NOMO-1 treated with dmso at 0.1 percent for 144 hours (cell line): Measurements from ENCODE around the gene GOLGA5.
A peak's percentile ranks its signal among the peaks of the same experiment; 100 is the strongest.
"Not testable (repeated sequence)": the region's sequence is repeated elsewhere in the genome, so short reads cannot be mapped to it uniquely, and the experiment has no call there.

Experiments
- DNase-seq: peaks from one replicate; lab custom pipeline; 2025; ENCODE audit not compliant: unreplicated experiment; lab: John Stamatoyannopoulos, UW

The GOLGA5 gene

DNA sequence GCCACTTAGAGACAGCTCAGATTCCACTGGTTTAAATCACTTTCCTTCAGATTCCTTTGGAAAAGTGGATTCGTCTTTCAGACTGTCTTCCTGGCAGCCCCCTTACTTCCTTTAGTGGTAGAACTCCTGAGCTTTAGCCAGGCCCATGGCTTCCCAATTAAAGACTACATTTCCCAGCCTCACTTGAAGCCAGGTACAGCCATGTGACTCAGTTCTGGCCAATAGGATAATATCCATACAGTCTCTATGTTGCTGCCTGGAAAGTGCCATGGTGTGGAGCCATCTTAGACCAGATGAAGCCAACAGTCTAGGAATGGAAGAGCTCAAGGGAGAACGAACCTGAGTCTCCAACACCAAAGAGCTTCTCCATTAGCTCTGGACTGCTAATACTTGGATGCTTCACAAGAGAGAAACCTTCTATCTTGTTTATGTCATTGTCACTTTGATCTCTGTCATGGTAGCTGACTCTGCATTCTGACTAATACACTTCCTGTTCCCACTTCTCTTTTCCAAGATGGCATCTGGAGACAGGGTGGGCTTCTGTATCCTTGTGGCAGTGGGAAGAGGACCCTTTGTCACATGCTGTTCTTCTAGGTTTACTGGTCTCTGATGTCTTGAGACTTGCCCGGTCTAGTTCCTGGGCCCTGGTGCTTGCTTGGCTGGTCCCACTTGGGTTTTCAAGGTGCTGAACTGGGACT, 15.1 kb upstream of the GOLGA5 start:
- not testable (repeated sequence) for DNase-seq

DNA sequence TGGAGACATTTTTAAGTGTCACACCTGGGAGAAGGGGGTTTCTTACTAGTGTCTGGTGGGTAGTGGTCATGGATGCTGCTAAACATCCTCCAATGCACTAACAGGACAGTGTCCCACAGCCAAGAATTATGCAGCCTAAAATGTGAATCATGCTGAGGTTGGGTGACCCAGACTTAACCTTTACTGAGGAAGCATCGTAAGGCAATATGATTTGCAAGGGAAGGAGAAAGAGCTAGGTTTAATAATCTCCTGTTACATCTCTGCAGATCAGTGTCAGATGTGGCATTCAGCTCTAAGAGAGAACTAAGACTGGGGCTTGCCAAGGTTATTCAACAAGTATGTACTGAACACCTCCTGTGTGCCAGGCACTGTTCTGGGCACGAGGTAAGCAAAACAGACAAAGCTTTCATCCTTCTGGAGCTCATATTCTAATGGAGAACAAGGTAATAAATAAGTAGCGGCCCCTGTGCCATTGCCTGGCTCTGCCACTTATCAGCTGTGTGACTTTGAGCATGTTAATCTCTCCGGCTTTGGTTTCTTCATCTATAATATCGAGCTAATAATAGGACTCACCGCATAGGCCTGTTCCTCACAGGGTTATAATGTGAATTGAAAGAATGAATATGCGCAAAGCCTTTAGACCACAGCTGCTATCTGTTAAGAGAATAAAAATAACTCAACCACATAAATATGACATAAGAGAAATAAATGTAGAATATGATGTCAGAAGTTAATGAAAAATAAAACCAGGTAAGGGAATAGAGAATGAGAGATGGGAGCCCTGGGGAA, 13.5 kb upstream of the GOLGA5 start:
- no peak for DNase-seq

DNA sequence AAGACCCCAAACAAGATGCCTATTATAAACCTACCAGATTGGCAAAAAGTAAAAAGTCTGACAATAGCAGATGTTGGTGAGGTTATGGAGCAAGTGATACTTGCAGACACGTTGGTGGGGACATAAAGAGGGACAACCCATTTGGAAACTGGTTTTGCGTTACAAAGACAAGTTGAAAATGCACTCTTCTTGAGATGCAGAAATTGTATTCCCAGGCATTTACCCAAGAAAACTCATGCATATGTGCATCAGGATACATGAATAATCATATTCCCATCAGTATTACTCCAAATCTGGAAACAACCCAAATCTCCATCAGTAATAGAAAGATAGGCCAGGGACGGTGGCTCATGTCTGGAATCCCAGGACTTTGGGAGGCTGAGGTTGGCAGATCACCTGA, 12.8 kb upstream of the GOLGA5 start:
- no peak for DNase-seq

DNA sequence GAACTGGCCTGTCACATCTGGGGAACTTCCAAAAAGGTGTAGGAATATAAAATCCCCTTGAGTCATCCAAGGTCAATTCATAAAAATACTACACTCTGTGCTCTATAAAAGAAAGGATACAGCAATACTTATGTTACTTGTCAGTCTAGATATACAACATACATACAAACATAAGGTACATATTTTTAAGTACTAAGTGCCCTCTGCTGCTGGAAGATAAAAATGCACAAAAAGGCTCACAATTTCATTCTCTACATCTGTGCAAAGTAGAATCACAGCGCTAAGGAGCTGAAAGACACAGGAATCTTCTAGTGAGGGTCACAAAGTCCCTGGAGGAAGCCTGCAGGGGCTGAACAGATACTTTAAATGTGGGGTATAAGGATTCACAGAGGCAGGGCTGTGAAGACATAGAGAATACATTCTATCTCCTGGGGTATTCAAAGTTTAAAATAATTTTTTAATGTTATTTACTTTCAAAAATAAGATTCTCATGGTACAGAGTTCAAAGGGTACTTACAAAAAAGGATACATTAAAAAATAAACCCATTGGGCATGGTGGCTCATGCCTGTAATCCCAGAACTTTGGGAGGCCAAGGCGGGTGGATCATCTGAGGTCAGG, 10.2 kb upstream of the GOLGA5 start:
- DNase-seq, result no peak

DNA sequence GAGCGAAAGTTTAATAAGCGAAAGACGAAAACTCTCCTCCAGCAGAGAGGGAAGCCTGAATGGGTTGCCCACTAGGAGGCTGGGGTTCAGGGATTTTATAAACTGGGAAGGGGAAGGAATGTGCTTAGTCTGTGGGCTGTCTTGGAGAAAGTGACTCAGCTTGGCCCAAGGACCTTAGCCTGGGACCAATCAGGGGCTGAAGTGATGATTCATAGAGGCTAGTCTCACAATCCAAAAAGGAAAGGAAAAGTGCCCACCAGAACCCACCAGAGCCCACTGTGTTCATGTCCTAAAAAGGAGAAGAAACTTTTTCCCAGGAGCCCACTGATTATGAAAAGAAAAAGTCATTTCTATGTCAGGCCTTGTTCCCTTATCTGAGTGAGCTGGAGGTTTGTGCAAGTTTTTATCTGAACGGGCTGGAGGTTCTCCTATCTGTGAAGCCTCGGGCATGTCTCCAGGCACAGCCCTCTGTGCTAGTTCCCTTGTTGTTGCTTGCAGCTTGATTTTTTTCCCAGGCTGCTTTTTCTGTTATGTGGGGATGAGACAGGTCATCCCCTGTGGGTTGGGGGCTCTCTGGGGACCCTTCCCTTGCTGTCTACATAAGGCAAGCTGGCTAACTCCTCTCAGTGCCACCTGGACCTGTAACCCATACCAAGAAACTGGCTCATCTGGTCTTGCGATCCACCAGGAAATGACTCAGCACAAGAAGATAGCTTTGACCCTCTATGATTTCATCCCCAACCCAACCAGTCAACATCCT, 8.3 kb upstream of the GOLGA5 start:
- DNase-seq, result no peak

DNA sequence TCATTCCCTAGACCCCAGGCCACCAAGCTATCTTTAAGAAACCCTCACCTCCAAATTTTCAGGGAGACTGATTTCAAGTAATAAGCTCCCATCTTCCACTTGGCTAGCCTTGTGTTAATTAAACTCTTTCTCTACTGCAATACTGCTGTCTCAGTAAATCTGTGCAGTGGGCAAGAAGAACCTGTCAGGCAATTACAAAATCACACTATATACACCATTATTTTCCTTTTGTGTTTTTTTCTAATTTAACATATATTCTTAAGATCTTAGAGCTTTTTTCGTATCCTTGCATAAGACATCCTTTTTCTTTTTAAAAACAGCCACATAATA, 7.7 kb upstream of the GOLGA5 start:
- no peak for DNase-seq

DNA sequence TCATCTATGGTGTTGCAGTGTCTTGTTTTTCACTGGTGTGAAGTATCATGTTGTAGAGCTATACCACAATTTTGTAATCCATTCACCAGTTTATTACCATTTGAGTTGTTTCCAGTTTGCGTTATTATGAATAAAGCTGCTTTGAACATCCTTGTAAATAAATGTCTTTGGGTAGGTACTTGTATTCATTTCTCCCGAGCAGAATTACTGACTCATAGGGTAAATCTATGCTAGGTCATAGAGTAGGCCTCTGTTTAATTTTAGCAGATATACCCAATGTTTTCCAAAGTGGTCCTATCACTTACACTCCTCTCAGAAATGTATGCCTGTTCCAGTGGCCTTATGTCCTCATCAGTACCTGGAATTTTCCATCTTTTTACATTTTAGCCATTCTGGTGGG, 6.6 kb upstream of the GOLGA5 start:
- no peak for DNase-seq

DNA sequence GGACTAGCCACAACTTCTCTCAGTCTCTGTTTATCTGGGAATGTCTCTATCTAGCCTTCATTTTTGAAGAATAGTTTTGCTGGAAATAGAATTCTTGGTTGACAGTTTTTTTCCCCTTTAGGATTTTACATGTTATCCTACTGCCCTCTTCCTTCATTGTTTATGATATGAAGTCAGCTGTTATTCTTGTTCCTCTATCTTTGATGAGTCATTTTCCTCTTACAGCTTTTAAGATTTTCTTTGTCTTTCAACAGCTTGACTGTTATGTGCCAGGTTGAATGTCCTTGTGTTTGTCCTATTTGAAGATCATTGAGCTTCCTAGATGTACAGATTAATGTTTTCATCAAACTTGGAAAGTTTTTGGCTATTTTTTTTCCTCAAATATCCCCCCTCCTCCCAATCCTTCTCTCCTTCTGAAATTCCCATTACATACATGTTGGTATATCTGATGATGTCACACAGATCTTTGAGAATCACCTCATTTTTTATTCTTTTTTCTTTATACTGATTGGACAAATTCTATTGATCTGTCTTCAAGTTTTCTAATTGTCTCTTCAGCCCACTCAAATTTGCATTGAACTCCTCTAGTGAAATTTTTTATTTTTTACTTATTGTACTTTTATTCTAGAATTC, 4.5 kb upstream of the GOLGA5 start:
- DNase-seq, result no peak

DNA sequence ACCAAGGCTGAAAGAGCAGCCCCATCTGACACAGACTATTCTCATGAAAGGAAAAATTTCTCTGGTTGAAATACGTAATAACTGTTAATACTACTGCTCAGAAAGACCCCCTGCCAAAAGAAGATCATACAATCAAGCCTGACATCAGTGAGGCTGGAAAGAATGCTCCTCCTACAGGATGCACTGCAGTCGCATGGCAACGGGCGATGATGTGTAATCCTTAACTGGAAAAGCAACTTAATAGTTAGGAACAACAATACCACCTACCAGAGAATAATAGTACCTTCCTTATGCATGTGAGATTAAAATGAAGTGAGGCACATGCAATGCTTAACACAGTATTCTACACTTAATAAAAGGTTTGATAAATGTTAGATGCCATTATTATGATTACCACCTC, 1.2 kb upstream of the GOLGA5 start:
- DNase-seq, result no peak

DNA sequence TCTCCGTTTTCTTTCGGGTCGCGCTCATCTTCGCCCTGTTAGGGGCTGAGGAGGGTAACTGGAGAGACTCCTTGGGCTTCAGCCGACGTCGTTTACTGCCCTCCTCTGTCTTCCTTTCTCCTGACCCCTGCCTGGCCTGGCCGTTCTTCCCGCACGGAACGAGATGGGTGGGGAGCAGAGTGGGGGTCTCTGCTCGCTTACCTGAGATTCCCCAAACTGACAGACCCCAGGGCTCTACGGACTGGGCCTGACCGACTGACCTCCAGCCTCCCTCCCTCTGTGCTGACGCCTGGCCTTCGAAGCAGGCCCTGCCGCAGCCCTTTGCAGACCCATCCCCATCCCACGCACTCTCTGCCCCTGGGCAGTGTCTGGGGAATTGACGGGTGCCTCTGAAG, 439 bp downstream of the GOLGA5 start:
- no peak for DNase-seq

DNA sequence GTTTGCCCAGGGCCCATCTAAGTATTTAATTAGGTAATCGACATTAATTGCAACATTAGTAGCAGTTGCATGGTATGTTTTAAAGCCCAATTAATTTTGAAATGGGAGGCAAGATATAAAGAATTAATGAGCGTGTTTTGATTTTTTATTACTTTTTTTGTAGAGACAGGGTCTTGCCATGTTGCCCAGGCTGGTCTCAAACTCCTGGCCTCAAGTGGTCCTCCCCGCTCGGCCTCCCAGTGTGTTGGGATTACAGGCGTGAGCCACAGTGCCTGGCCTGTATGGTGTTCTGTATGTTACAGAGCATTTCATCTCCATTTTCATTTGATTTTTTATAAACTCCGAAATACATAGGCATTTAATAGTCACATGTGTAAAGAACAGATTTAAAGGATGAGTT, 856 bp downstream of the GOLGA5 start:
- no peak for DNase-seq

DNA sequence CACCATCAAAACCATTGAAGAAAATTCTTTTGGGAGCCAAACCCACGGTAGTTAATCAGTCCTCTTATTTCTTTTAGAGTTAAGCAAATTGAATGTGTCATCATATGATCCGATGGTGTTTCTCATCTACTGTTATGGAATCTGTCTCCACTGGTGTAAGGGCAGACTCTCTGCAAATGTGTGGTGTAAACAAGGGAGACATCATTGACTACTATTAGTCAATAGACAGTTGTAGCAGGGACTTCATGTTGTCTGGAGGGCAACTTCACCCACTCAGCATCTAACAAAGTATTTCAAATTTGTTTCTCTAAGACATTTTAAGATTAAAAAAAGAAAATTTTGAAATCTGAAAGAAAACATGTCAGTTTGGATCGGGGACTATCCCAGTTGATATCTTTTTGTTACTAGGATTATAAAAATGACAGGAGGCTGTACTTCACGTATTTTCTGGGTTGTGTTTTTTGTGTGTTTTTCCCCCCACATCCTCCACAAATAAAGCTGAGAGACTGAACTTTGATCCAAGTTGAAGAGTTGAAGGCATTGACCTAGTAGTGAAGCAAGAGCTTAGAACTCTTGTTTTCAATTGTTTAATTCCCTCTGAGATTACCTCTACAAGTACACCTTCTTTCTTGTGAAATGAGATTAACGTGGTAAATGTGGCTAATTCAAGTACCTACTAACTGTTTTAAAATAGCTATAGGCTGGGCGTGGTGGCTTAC, 4.0 kb downstream of the GOLGA5 start:
- DNase-seq, result no peak

DNA sequence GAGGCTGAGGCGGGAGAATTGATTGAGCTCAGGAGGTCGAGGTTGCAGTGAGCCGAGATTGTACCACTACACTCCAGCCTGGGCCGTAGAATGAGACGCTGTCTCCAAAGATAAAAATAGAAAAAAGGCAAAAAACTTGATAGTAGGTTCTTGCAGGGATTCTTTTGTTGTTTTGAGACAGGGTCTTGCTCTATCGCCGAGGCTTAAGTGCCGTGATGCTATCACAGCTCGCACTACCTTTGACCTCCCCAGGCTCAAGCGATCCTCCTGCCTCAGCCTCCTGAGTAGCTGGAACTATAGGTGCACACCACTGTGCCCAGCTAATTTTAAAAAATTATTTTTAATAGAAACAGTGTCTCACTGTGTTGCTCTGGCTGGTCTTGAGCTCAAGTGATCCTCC, 4.7 kb downstream of the GOLGA5 start:
- no peak for DNase-seq

DNA sequence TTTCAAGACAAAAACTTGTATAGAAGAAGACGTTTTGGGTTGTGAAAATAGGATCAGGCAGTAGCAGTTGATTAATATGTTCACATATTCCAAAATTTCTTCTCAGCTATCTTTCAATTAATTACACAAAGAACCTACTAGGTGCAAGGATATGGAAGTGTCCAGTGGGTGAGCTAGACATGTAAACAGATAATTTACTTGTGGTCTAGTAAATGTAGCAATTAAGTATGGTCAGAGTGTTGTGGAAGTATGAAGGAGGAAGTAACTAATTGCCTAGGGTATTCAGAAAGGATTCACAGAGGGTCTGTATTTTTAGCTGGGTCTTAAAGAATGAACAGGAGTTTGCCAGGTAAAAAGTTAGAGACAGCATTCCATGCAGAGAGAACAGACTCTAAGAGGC, 5.9 kb downstream of the GOLGA5 start:
- peak; percentile 9 for DNase-seq

DNA sequence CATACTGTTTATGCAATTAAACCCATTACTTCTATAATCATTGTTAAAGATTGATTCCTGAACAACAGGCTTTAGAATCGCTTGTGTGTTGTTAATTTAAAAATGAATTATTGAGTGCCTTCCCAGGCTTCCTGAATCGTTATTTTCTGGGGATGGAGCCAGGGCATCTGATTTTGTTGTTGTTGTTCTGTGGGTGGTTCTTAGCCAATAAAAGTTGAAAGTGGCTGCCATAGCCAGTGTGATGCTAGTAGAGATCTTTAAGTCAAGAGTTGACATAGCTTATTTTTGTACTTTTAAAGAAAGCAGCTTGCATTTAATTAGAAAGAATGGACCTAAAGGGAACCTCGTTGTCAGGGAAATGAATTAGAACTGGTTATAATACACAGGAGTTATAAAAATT, 6.4 kb downstream of the GOLGA5 start:
- DNase-seq, result no peak

DNA sequence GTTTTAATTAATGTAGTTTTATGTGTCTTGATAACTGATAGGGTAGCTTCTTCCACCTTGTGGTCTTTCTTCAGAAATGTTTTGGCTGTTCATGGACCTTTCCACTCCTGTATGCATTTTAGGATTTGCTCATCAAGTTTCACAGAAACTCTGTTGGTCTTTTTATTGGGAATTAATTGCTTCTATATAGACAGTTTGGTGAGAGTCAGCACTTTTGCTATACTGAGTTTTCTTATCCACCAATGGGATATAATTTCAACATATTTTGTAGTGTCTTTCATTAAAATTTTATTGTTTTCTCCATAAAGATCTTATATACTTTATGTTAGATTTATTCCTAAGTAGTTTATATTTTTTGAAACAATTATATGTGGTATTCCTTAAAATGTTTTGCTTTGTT, 7.8 kb downstream of the GOLGA5 start:
- no peak for DNase-seq

DNA sequence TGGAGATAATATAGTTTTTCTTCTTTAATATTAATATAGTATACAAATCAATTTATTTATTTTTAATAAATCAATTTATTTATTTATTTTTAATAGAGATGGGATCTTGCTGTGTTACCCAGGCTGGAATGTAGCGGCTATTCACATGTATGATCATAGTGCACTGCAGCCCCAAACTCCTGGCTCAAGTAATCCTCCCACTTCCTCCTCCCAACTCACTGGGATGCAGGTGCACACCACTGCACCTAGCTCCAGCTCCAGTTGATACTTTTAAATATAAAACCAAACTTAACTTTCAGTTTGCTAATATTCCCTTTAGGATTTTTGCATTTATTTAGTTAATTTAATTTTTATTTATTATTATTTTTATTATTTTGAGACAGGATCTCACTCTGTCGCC, 8.6 kb downstream of the GOLGA5 start:
- DNase-seq, result no peak

DNA sequence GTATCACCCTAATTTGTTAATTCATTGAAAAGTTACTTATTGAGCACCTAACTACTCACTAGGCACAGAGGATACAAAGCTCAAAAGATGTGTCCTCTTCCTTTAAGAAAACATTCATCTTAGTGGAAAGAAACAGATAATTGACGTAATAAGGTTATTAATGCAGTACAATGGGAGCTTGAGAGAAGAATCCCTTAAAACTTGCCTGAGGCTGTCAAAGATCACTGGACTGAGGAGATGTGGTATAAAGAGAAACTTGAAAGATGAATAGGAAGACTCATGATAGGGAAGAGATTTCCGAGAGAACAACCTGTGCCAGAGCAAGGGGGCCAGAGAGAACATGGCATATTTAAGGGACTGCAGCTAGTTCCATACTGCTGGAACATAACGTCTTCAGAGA, 19.1 kb downstream of the GOLGA5 start:
- DNase-seq, result no peak

DNA sequence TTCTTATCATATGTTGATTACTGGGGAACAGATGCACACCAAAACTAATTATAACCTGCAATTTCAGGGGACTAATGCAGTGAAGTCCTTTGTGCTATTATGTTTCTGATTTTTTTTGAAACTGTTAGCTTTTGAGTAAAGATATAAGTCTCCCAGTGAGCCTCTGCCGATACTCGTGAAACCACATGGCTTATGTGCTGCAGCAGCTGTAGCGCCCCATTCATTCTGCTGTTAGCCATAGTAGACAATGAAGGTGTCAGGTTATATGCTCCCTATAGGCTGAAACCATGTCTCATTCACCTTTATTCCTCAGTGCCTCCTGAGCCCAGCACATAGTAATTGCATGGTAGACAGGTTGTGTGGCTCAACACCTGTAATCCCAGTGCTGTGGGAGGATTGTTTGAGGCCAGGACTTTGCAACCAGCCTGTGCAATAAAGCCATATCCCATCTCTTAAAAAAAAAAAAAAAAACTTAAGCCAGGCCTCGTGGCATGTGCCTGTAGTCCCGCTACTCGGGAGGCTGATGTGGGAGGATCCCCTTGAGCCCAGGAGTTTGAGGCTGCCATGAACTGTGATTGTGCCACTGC, 25.0 kb downstream of the GOLGA5 start:
- DNase-seq, result no peak
